HG03175 (cell line): ENCODE data around the gene FAM89B.

Experiments used
- ATAC-seq: cut with Tn5 transposase; IDR thresholded peaks from one replicate; pipeline ENCODE4 v1.9.1; 2021; ENCODE audit warnings: mild to moderate bottlenecking, moderate library complexity; ENCODE audit not compliant: unreplicated experiment

Gene FAM89B

GRCh38 chr11:65609229-65609628, 36.9 kb downstream of the FAM89B start:
- no peak for ATAC-seq

- ATAC-seq, result no peak
Observed at GRCh38 chr11:65609665-65610064, 37.3 kb downstream of the FAM89B start.

- no peak for ATAC-seq
Observed at GRCh38 chr11:65610404-65610803, 38.1 kb downstream of the FAM89B start.

- ATAC-seq, result no peak
Observed at GRCh38 chr11:65611028-65611757, 38.9 kb downstream of the FAM89B start.

GRCh38 chr11:65611758-65612603, 39.6 kb downstream of the FAM89B start:
- ATAC-seq, result no peak

GRCh38 chr11:65612691-65613090, 40.4 kb downstream of the FAM89B start:
- ATAC-seq, result no peak

- ATAC-seq, result no peak
Observed at GRCh38 chr11:65613091-65613928, 41.0 kb downstream of the FAM89B start.

GRCh38 chr11:65615229-65615949, 43.1 kb downstream of the FAM89B start, which contains the start of gene PCNX3:
TSS of gene PCNX3 (plus strand) at chr11:65615776. CDS start at chr11:65616312, 536 bp downstream.
- ATAC-seq, result peak; percentile 85

- peak; percentile 1 for ATAC-seq
Observed at GRCh38 chr11:65615950-65616574, 43.7 kb downstream of the FAM89B start.

- ATAC-seq, result no peak
Observed at GRCh38 chr11:65616575-65617001, 44.2 kb downstream of the FAM89B start.

- no peak for ATAC-seq
Observed at GRCh38 chr11:65617136-65617850, 45.0 kb downstream of the FAM89B start.

GRCh38 chr11:65617990-65618751, 45.8 kb downstream of the FAM89B start:
- ATAC-seq, result no peak

- ATAC-seq, result no peak
Observed at GRCh38 chr11:65618763-65619162, 46.4 kb downstream of the FAM89B start.

- no peak for ATAC-seq
Observed at GRCh38 chr11:65619281-65619928, 47.1 kb downstream of the FAM89B start.

- no peak for ATAC-seq
Observed at GRCh38 chr11:65620666-65621065, 48.3 kb downstream of the FAM89B start.

GRCh38 chr11:65621460-65621859, 49.1 kb downstream of the FAM89B start:
- ATAC-seq, result no peak

- ATAC-seq, result no peak
Observed at GRCh38 chr11:65622011-65622410, 49.7 kb downstream of the FAM89B start.

- no peak for ATAC-seq
Observed at GRCh38 chr11:65623177-65623576, 50.8 kb downstream of the FAM89B start.
